HG02970 (cell line): ENCODE measurements around the gene ZNF709.
A peak's percentile ranks its signal among the peaks of the same experiment; 100 is the strongest.
"Not testable (repeated sequence)": the region's sequence is repeated elsewhere in the genome, so short reads cannot be mapped to it uniquely, and the experiment has no call there.

Experiments used
- ATAC-seq: cut with Tn5 transposase; IDR thresholded peaks from one replicate; pipeline ENCODE4 v1.9.1; 2021; ENCODE audit warnings: mild to moderate bottlenecking, moderate library complexity, moderate number of reproducible peaks; ENCODE audit not compliant: unreplicated experiment, low FRiP score

Gene ZNF709

GRCh38 chr19:12484371-12485051 lies at the start of gene ZNF709:
Gene ZNF709 (minus strand): TSS chr19:12484816. CDS start chr19:12484657, 159 bp downstream.
- no peak for ATAC-seq

GRCh38 chr19:12527034-12527836 lies 42.6 kb upstream of the ZNF709 start:
- ATAC-seq = no peak

DNA sequence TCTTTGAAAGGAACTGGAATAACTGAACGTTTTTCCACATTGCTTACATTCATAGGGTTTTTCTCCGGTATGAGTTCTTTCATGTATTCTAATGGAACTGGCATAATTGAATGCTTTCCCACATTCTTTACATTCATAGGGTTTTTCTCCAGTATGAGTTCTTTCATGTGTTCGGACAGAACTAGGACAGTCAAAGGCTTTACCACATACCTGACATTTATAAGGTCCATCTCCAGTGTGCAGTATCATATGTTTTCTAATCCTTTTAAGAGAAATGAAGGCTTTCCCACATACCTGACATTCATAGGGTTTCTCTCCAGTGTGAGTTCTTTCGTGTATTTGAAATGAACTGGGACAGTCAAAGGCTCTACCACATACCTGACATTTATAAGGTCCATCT lies 41.9 kb upstream of the ZNF709 start:
- no peak for ATAC-seq

DNA sequence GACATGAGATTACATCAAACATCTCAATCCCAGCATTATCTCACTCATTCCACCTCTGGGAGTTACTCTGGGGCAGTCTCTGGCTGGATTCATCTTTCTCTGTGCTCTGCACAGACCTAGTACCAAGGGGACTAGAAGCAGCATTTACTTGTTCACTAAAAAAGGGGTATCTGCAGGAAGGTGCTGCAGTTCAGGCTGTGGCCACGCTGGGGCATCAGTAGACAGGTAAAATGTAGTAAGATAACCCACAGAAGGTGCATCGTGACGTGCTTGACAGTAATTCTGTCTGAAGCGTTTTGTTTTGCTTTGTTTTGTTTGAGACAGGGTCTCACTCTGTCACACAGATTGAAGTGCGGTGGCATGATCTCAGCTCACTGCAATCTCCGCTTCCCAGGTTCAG lies 37.4 kb upstream of the ZNF709 start:
- no peak for ATAC-seq

DNA sequence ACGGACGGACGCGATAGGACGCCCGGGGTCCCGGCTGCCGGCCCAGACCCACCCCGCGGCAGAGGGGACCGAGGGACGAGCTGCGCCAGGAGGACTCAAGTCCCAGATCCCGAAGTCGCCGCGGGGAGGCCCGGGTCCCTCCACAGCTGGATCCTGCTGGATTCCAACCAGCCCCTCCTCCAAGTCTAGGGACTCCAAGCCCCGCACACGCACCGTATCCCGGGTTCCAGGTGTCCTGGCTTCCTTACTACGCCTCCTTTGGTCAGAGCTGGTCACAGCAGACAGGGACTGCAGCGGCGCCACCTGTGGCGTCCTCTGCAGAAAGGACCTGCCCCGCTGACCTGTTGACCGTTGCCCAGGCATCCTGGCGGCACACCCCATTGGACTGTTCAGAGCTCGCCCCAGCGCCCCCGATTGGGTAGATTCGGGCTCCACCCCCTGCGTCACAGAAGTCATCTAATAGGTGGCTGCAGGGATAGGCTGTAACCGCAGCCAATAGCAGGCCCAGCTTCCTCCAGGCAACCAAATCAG lies 29.0 kb upstream of the ZNF709 start:
- ATAC-seq = no peak

- ATAC-seq = no peak
Observed at GRCh38 chr19:12497032-12497431, 12.4 kb upstream of the ZNF709 start.

DNA sequence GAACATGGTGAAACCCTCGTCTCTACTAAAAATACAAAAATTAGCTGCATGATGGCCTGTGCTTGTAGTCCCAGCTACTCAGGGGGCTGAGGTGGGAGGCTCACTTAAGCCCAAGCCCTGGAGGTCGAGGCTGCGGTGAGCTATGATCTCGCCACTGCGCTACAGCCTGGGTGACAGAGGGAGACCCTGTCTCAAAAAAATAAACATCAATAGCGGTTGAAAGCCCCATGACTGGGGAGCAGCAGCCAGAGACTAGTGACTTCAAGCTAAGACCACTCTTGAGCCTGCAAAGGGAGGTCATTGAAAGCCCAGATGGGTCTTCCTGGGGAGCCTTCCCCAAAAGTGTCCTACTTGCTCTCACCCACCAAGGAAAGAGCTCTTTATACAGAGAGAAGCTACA lies 11.9 kb upstream of the ZNF709 start:
- no peak for ATAC-seq

DNA sequence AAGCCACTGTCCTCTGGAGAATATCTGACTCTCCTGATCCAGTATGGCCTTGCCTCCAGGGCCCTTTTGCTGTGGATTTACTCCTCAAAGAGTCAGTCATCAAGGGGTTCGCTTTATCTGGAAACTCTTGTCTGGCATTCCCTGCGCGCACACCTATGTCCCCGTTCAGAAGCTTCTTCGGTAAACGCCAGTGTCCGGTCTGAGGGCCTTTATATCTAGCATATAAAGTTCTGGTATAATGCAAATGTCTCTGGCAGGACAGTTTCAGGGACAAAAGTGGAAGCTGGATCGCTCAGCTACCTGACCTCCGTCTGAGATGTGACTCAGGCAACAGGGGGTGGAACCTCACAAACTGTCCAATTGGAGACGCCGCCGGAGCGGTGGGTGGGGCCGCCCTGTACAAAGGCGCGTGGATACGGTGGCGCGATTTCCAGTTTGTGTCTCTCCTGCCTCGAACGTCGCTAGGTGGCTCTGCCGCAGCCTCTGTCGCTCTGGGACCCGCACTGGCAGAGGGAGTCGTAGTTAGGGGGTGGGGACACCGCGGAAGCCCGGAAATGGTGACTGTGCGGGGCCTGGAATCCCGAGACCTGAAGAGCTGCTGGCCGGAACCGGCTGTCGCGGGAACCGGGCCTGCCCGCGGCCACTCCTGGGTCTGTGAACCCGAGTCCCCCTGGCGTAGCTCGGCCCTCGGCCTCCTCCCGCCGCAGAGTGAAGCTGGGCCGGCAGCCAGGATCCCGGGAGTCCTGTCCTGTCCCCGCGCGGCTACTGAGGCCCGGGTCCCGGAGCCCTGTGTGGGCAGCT lies 10.6 kb upstream of the ZNF709 start:
- peak; percentile 84 for ATAC-seq

DNA sequence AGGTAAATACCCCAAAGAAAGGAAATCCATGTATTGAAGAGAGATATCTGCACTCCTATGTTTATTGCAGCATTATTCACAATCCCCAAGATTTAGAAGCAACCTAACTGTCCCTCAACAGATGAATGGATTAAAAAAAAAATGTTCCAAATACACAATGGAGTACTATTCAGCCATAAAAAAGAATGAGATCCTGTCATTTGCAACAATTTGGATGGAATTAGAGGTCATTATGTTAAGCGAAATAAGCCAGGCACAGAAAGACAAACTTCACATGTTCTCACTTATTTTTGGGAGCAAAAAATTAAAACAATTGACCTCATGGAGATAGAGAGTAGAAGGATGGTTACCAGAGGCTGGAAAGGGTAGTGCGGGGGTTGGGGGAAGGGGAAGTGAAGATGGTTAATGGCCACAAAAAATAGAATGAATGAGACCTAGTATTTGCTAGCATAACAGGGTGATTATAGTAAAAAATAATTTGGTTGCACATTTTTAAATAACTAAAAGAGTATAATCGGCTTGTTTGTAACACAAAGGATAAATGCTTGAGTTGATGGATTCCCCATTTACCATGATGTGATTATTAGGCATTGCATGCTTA lies 9.7 kb upstream of the ZNF709 start:
- ATAC-seq = no peak

DNA sequence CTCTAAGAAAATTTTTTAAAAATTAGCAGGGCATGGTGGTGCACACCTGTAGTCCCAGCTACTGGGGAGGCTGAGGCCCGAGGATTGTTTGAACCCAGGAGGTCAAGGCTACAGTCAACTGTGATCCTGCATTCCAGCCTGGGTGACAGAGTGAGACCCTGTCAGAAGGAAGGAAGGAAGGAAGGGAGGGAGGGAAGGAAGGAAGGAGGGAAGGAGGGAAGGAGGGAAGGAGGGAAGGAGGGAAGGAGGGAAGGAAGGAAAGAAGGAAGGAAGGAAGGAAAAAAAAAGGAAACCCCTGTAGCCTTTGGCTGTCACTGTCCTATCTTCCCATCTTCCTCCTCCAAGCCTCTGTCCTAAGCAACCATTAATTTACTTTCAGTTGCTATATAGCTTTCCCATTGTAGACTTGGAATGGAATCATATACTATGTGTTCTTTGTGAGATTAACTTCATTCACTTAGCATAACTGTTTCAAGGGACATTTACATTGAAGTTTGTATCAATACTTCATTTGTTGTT lies 1.7 kb upstream of the ZNF709 start:
- not testable (repeated sequence) for ATAC-seq

DNA sequence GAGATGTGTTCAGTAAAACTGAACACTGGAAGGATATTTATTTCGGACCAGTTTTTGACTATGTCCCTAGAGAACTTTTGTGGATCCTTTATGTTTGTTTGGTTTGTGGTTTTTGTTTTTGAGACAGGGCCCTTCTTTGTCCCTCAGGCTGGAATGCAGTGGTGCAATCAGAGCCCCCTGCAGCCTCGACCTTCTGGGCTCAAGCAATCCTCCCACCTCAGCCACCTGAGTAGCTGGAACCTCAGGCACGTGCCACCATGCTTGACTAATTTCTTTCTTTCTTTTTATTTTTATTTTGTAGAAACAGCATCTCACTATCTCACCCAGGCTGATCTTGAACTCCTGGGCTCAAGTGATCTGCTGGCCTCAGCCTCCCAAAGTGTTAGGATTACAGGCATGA lies 955 bp upstream of the ZNF709 start:
- ATAC-seq = no peak

GRCh38 chr19:12485052-12485416 lies 418 bp upstream of the ZNF709 start:
- ATAC-seq = no peak

DNA sequence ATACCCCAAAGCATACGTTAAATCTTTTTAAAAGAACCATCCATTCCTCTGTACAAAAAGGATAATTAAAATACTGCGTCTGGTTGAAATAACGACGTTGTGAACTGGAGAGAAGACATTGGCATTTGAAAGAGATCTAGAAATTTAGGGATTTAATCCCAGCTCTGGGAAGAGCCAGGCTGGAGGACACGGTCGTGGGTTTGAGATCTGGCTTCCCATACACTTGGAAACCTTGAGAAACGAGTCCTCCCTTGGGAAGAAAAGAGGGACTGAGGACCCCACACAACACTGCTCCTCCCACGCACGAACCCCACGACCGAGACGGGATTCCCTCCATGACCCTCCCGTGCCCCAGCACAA lies 625 bp downstream of the ZNF709 start:
- ATAC-seq = no peak

- no peak for ATAC-seq
Observed at GRCh38 chr19:12482509-12482886, 2.1 kb downstream of the ZNF709 start.

- no peak for ATAC-seq
Observed at GRCh38 chr19:12481781-12482508, 2.7 kb downstream of the ZNF709 start.

- no peak for ATAC-seq
Observed at GRCh38 chr19:12478234-12478941, 6.2 kb downstream of the ZNF709 start.

DNA sequence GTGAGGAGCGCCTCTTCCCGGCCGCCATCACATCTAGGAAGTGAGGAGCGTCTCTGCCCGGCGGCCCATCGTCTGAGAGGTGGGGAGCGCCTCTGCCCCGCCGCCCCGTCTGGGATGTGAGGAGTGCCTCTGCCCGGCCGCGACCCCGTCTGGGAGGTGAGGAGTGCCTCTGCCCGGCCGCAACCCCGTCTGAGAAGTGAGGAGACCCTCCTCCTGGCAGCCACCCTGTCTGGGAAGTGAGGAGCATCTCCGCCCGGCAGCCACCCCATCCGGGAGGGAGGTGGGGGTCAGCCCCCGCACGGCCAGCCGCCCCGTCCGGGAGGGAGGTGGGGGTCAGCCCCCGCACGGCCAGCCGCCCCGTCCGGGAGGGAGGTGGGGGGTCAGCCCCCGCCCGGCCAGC lies 17.0 kb downstream of the ZNF709 start:
- ATAC-seq = not testable (repeated sequence)

DNA sequence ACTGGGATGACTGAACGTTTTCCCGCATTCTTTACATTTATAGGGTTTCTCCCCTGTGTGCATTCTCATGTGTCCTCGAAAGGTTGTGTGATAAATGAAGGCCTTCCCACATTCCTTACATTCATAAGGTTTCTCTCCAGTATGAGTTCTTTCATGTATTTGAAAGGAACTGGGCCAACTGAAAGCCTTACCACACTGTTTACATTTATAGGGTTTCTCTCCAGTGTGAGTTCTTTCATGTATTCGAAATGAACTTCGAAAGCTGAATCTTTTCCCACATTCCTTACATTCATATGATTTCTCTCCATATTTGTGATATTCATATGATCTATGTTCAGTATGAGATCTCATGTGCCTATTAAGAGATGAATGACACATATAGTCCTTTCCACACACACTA lies 19.4 kb downstream of the ZNF709 start:
- ATAC-seq = no peak

GRCh38 chr19:12464769-12465168 lies 19.8 kb downstream of the ZNF709 start:
- ATAC-seq = no peak
